Activated CD4-positive, alpha-beta T cell treated with anti-CD3 and anti-CD28 coated beads, Interleukin-2, Interleukin-4, amounts not matched to agents 100 ng/mL and 50 ng/mL, durations not matched to agents 16 hours and 8 hours (primary cell): ENCODE measurements around the gene CDKN2B.
A peak's percentile ranks its signal among the peaks of the same experiment; 100 is the strongest.
"Not testable (repeated sequence)": the region's sequence is repeated elsewhere in the genome, so short reads cannot be mapped to it uniquely, and the experiment has no call there.

Source experiments
- DNase-seq: peaks from one replicate; pipeline ENCODE4 v3.0.0-alpha.2; 2020; ENCODE audit warnings: low spot score

Gene CDKN2B

DNA sequence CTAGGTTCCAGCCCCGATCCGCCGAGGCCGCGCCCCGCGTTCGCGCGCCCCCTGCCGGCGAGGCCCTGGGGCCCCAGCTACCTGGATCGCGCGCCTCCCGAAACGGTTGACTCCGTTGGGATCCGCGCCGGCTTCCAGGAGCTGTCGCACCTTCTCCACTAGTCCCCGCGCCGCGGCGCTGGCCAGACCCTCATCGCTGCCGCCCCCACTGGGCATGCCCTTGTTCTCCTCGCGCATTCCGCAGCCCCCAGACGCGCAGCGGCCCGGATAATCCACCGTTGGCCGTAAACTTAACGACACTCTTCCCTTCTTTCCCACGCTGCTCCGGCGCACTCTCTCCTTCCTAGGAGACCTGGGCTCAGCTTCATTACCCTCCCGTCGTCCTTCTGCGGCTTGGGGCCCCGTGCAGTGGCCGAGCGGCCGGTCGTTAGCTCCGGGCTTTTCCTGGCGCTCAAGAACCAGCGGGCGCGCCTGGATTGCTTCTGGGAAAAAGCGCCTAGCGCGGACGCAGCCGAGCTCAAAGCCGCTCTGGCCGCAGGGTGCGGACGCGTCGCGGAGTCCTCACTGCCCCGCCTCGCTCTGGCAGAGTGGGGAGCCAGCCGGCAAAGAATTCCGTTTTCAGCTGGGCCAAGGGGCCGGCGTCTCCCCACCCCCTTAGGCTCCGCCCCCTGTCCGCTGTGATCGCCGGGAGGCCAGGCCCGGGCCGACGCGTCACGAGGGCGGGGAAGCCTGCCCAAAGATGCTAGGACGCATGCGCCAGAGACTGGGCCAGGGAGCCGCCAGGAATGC lies at the start of gene CDKN2B:
TSS of gene CDKN2B (minus strand) at position 589 of the 789 bp plus-strand sequence. CDS start at position 237, 352 bp downstream.
- peak; percentile 78 for DNase-seq

DNA sequence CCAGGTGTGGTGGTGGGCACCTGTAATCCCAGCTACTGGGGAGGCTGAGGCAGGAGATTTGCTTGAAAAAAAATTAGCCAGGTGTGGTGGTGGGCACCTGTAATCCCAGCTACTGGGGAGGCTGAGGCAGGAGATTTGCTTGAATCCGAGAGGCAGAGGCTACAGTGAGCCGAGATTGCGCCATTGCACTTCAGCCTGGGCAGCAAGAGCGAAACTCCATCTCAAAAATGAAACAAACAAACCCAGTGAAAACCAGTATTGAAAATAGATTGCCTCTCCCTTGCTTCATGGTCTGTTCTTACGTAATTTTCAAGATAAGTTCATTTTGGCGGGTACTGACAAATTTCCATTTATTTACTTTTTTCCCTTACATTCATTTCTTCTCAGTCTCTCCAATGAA lies 48.9 kb upstream of the CDKN2B start:
- not testable (repeated sequence) for DNase-seq

- no peak for DNase-seq
Measured at GRCh38 chr9:22056402-22056801, 47.3 kb upstream of the CDKN2B start.

GRCh38 chr9:22055090-22055489 lies 46.0 kb upstream of the CDKN2B start:
- no peak for DNase-seq

GRCh38 chr9:22054529-22054928 lies 45.4 kb upstream of the CDKN2B start:
- no peak for DNase-seq

DNA sequence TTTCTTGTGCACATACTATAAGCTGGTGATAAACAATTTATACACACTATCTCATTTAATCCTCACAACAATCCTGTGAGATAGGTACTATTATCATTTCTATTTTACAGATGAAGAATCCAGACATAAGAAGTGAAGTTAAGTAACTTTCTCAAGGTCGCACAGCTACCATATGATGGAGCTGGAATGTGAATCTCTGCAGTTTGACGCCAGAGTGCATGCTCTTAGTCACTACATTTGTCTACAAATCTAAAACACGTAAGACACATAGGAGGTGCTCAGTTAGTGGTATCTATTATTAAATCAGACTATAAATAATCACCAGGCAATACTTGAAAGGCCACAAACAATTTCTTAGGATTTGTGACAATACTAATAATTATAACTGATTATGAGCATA lies 45.0 kb upstream of the CDKN2B start:
- DNase-seq, result no peak

GRCh38 chr9:22053178-22053577 lies 44.1 kb upstream of the CDKN2B start:
- DNase-seq, result no peak

DNA sequence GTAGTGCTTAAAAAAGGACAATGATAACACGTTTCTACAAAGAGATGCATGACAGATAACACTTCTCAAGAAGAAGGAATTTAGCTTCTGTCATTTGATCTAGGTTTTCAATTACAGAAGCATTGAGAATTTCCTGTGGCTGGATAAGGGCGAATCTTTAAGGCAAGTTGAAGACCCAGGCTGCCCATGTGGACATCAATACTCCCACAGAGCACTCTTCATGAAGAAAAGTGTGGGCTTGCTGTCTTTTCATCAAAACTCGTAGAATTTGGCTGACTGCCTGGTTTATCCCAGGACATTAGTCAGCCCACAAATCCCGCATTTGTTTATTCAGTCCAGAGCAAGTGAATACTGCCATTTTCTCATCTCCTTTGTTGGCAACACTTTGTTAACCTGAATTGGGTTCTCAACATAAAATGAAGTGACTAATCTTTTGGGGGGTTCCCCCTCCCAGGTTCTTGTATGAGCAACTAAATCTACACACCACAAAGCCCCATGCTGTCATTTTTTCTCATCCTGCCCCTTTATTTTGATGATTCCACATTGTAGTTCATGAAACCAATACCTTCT lies 43.4 kb upstream of the CDKN2B start:
- DNase-seq, result peak; percentile 59

DNA sequence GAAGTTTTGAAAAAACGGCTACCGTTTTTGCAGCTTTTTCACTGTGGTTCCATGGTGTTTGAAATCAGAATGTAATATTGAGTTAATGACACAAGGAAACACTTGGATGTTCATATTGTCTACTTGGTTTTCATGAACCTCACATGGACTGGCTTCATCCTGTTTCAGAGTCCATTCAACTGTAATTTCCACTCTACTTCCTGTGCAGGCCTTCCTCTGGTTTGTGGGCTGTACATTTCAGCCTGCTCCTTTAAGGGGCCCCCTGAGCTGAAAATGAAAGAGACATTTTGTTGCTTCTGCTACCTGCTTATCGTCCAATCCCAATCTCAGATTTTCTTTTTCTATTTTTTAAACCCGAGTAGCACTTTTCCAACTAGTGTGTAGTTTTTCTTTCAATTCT lies 41.8 kb upstream of the CDKN2B start:
- DNase-seq, result peak; percentile 19

DNA sequence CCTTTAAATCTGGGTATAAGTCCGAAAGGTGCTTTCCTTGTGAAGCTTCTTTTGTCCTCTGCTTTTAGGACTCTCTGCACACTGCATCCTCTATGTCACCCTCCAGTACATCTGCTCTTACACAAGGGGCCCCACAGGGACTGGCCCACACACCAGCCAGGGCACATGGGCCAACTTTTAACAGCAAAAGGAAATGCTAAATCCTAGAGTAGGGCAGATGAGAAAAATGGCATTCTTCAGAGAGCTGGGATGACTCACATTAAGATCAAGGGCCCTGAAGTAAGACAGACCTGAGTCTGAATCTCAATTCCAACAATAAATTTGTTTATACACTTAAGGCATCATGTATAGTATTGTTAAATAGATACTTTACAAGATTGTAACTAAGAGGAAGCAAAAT lies 40.3 kb upstream of the CDKN2B start:
- DNase-seq, result no peak

GRCh38 chr9:22047596-22047995 lies 38.5 kb upstream of the CDKN2B start:
- DNase-seq, result no peak

DNA sequence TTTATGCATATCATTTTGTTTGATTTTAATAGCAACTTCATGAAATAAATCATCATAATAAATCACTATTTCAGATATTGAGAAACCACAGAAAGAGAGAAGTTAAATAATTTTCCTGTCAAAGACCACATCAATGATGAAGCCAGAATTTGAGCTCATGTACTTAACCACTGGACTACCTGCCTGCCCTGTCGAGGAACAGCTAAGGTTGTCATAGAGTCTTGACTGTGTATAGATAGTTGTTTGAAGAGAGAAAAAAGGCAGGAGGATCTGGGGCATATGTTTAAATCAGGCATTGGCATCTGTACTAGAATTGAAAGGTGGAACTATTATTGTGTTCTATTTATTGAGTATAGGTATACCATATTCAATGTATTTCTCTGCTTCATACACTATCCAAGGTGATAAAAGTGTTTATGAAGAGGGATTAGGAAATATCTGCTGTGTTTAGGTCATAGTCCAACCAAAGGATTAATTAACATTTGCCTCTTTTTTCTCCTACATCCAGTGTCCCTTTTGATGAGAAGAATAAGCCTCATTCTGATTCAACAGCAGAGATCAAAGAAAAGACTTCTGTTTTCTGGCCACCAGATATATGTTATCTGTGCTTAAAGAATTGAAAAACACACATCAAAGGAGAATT lies 37.3 kb upstream of the CDKN2B start:
- no peak for DNase-seq

DNA sequence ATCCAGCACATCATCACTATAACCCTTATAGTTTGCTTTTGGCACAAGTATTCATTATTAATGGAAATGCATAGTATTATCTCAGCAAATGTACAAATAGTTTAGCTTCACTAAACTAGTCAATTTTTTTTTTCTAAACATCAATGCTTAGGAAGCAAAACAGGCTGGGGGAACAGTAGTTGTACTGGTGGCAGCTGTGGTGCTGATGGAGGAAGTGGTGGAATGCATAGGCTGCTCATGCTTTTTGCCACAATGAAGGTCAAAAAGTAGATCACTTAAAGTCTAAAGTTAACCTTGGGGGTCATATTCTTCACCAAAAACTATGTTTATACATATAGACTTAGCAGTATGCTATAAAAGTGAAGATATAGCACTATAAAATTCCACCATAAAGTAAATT lies 36.3 kb upstream of the CDKN2B start:
- no peak for DNase-seq

- DNase-seq, result no peak
Measured at GRCh38 chr9:22044583-22044982, 35.5 kb upstream of the CDKN2B start.

DNA sequence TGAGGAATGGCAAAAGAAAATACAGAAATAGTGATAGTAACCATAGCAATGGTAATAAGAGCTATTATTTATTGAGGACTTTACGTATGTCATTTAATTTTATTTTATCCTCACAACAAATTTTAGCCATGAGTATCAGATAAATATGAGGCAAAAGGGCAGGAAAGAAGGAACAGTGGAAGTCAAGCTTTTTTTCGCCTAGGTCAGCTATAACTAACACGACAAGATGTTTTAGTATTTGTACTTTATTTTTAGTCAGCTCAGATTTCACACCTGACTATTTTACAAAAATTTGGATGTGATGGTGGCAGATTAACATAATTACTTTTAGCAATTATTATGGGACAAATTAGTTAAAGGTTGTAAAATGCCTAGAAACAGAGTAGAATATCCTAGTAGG lies 34.8 kb upstream of the CDKN2B start:
- DNase-seq, result no peak

GRCh38 chr9:22041775-22042174 lies 32.7 kb upstream of the CDKN2B start:
- DNase-seq, result no peak

GRCh38 chr9:22041344-22041743 lies 32.2 kb upstream of the CDKN2B start:
- DNase-seq, result no peak

DNA sequence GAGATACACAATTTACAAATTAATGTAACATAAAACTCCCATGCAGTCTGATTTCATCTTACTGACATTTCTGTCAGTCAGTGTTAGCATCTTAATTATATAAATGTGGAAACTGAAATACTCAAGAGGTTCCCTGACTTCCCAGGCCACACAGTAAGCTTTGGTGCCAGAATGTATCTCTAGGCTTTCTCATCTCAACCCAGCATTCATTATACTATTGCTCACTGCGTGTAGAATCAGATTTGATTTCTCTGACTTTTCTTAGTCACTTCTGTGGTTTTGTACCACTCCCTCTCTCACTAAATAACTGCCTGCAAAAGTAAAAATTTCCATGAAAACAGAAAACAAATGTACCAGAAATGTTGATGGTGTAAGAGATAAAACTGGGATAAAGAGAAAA lies 31.7 kb upstream of the CDKN2B start:
- DNase-seq, result no peak

GRCh38 chr9:22039258-22039657 lies 30.2 kb upstream of the CDKN2B start:
- DNase-seq, result no peak

- DNase-seq, result no peak
Measured at GRCh38 chr9:22037954-22038690, 29.0 kb upstream of the CDKN2B start.

DNA sequence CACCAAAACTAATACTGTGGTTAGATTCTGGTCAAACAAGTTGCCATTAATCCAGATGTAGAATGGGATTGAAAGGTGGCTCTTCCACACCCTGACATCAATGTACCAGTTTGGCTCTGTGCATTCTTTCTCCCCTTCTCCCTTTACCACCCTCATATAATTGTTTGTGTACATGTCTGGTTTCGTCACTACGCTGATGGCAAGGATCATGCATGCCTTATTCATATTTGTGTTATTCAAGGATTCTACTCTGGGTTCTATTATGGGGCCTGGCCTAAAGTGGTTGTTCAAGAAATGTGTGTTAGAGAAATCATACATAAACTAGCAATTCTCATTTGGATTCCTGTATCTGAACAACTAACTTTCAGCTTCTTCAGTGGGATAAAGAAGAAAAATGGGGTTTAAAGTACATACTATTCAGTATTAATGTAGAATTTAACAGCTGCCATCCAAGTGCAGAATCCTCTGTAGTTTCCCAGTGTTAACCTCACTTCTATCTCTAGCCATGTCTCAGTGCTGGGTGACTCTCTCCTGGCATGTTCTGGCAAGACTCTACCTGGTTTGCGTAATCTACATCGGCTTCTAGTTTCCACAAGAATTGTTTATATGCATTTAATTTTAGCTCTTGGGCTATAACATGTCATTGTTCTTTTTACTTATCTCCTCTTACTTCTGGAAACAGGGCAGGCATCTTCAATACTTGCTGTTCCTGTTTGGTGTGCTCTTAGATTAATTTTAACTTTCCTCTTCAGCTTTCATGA lies 27.9 kb upstream of the CDKN2B start:
- DNase-seq, result no peak

DNA sequence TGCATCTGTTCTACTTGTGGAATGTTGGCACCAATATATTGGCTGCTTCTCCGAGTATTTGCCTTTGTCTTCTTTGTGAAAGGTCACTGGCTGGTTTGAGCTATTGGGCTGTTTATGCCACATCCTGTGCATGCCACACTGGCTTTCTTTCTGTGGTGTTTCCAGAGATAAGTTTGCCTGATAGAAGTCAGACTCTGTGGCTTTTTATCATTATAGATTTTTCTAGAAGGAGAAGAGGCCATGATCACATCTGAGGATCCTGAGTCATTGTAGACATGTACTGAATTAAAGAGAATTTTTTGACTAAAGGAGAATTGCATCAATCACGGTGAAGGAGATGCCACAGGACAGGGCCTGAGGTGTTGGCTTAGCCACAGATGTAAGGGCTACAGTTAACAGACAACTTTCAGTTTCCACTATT lies 26.5 kb upstream of the CDKN2B start:
- DNase-seq, result peak; percentile 10
